ENCODE data around the gene SDR42E2.
"Not testable (repeated sequence)": the region's sequence is repeated elsewhere in the genome, so short reads cannot be mapped to it uniquely, and the experiment has no call there.

Gene SDR42E2

GRCh38 chr16:22162656-22163009 lies 327 bp downstream of the SDR42E2 start:
- DNase-seq (ENCODE audit: low spot score) = no peak

- DNase-seq (ENCODE audit: low spot score) = no peak
Measured at GRCh38 chr16:22163806-22164205, 1.5 kb downstream of the SDR42E2 start.

GRCh38 chr16:22164482-22164881 lies 2.2 kb downstream of the SDR42E2 start:
- no peak for DNase-seq (ENCODE audit: low spot score)

GRCh38 chr16:22165508-22166285 lies 3.4 kb downstream of the SDR42E2 start:
- DNase-seq (ENCODE audit: low spot score) = no peak

- no peak for DNase-seq (ENCODE audit: low spot score)
Measured at GRCh38 chr16:22171953-22172352, 9.6 kb downstream of the SDR42E2 start.

GRCh38 chr16:22172642-22173041 lies 10.3 kb downstream of the SDR42E2 start:
- DNase-seq (ENCODE audit: low spot score) = not testable (repeated sequence)

- no peak for DNase-seq (ENCODE audit: low spot score)
Measured at GRCh38 chr16:22174642-22175041, 12.3 kb downstream of the SDR42E2 start.

- no peak for DNase-seq (ENCODE audit: low spot score)
Measured at GRCh38 chr16:22177968-22178930, 15.9 kb downstream of the SDR42E2 start.

- DNase-seq (ENCODE audit: low spot score) = no peak
Measured at GRCh38 chr16:22181426-22181825, 19.1 kb downstream of the SDR42E2 start.

GRCh38 chr16:22181843-22182242 lies 19.5 kb downstream of the SDR42E2 start:
- no peak for DNase-seq (ENCODE audit: low spot score)

GRCh38 chr16:22183335-22183734 lies 21.0 kb downstream of the SDR42E2 start:
- DNase-seq (ENCODE audit: low spot score) = no peak

GRCh38 chr16:22183901-22184614 lies 21.8 kb downstream of the SDR42E2 start:
- DNase-seq (ENCODE audit: low spot score) = peak; percentile 61

- DNase-seq (ENCODE audit: low spot score) = no peak
Measured at GRCh38 chr16:22184615-22184968, 22.3 kb downstream of the SDR42E2 start.

- peak; percentile 35 for DNase-seq (ENCODE audit: low spot score)
Measured at GRCh38 chr16:22186517-22186916, 24.2 kb downstream of the SDR42E2 start.

GRCh38 chr16:22188267-22188594 lies 25.9 kb downstream of the SDR42E2 start:
- DNase-seq (ENCODE audit: low spot score) = no peak

GRCh38 chr16:22188595-22189442 lies 26.5 kb downstream of the SDR42E2 start:
- DNase-seq (ENCODE audit: low spot score) = peak; percentile 88

- DNase-seq (ENCODE audit: low spot score) = peak; percentile 62
Measured at GRCh38 chr16:22189473-22190080, 27.3 kb downstream of the SDR42E2 start.

GRCh38 chr16:22190081-22190775 lies 27.9 kb downstream of the SDR42E2 start:
- peak; percentile 99 for DNase-seq (ENCODE audit: low spot score)

GRCh38 chr16:22190776-22191531 lies 28.6 kb downstream of the SDR42E2 start:
- peak; percentile 99 for DNase-seq (ENCODE audit: low spot score)
